ENCODE data around the gene PAGR1.

GRCh38 chr16:29826342-29826695 lies 10.4 kb downstream of the PAGR1 start:
- TF ChIP-seq RARB (CRISPR knock-in tag; IDR thresholded peaks at IDR 0.05), result no peak
- TF ChIP-seq TSHZ2 (CRISPR knock-in tag; IDR thresholded peaks at IDR 0.05), result no peak
- no peak for TF ChIP-seq CSDC2 (CRISPR knock-in tag; IDR thresholded peaks at IDR 0.05)
- no peak for TF ChIP-seq PPARA (CRISPR knock-in tag; IDR thresholded peaks at IDR 0.05; ENCODE audit: borderline replicate concordance)
- TF ChIP-seq TOX (CRISPR knock-in tag; IDR thresholded peaks at IDR 0.05; ENCODE audit: borderline replicate concordance), result no peak
- TF ChIP-seq PATZ1 (CRISPR knock-in tag; IDR thresholded peaks at IDR 0.05; ENCODE audit: borderline replicate concordance), result no peak

Data from SK-N-SH treated with all-trans-retinoic acid at 6 μM for 48 hours (cell line).